Neuron (in vitro differentiated cells): ENCODE measurements around the gene SIT1.

Source experiments
- H2AFZ ChIP-seq: one replicate; pipeline ENCODE4 v1.6.1; 2013; ENCODE audit warnings: low read depth, mild to moderate bottlenecking, inconsistent platforms, low read length, moderate library complexity
- H3K27me3 ChIP-seq: one replicate; pipeline ENCODE4 v1.6.1; 2013; ENCODE audit warnings: low read length; ENCODE audit not compliant: insufficient read depth
- H3K36me3 ChIP-seq: one replicate; pipeline ENCODE4 v1.6.1; 2013; ENCODE audit warnings: low read length; ENCODE audit not compliant: insufficient read depth
- H3K4me1 ChIP-seq: one replicate; pipeline ENCODE4 v1.6.1; 2013; ENCODE audit warnings: low read length; ENCODE audit not compliant: insufficient read depth
- H3K4me3 ChIP-seq: 2 replicates; pipeline ENCODE4 v1.5.1; 2013; ENCODE audit warnings: mild to moderate bottlenecking, low read length, moderate library complexity
- H3K9me3 ChIP-seq: one replicate; pipeline ENCODE4 v1.6.1; 2013; ENCODE audit warnings: low read length

SIT1 gene

GRCh38 chr9:35662437-35662836 is 11.7 kb upstream of the SIT1 start:
- H3K27me3 ChIP-seq = no peaks in the 10 kb centered on the region
- no peak overlapping the region for H3K4me3 ChIP-seq
- H3K4me1 ChIP-seq = peaks cover 22% of the 10 kb centered on the region
- no peak overlapping the region for H2AFZ ChIP-seq
- no peaks in the 10 kb centered on the region for H3K9me3 ChIP-seq
- H3K36me3 ChIP-seq = peaks cover 26% of the 10 kb centered on the region

GRCh38 chr9:35661756-35662350 is 11.1 kb upstream of the SIT1 start:
- no peaks in the 10 kb centered on the region for H3K9me3 ChIP-seq
- no peak overlapping the region for H2AFZ ChIP-seq
- peaks cover 26% of the 10 kb centered on the region for H3K4me1 ChIP-seq
- no peak overlapping the region for H3K4me3 ChIP-seq
- no peaks in the 10 kb centered on the region for H3K27me3 ChIP-seq
- peaks cover 26% of the 10 kb centered on the region for H3K36me3 ChIP-seq

GRCh38 chr9:35660966-35661415 is 10.3 kb upstream of the SIT1 start:
- H3K9me3 ChIP-seq = no peaks in the 10 kb centered on the region
- H3K36me3 ChIP-seq = peaks cover 26% of the 10 kb centered on the region
- H2AFZ ChIP-seq = no peak overlapping the region
- H3K4me1 ChIP-seq = peaks cover 26% of the 10 kb centered on the region
- H3K4me3 ChIP-seq = no peak overlapping the region
- no peaks in the 10 kb centered on the region for H3K27me3 ChIP-seq

GRCh38 chr9:35659340-35659739 is 8.6 kb upstream of the SIT1 start:
- H3K27me3 ChIP-seq = no peaks in the 10 kb centered on the region
- peaks cover 26% of the 10 kb centered on the region for H3K36me3 ChIP-seq
- H3K4me1 ChIP-seq = peaks cover 21% of the 10 kb centered on the region
- no peak overlapping the region for H2AFZ ChIP-seq
- peak overlapping the region; percentile 86 for H3K4me3 ChIP-seq
- no peaks in the 10 kb centered on the region for H3K9me3 ChIP-seq

- Histone ChIP-seq H3K9me3 (no peaks in the 10 kb centered on the region), H3K36me3 (peaks cover 26% of the 10 kb centered on the region), H3K27me3 (no peaks in the 10 kb centered on the region), H2AFZ (peak overlapping the region; percentile 33), H3K4me3 (peak overlapping the region; percentile 86), H3K4me1 (peaks cover 17% of the 10 kb centered on the region)
Measured at GRCh38 chr9:35658968-35659220, 8.2 kb upstream of the SIT1 start.

- H3K9me3 ChIP-seq = no peaks in the 10 kb centered on the region
- H3K4me1 ChIP-seq = peaks cover 13% of the 10 kb centered on the region
- no peaks in the 10 kb centered on the region for H3K27me3 ChIP-seq
- H3K36me3 ChIP-seq = peaks cover 26% of the 10 kb centered on the region
- peak within 1 kb of the TSS; percentile 56 for H2AFZ ChIP-seq
- peak within 1 kb of the TSS; percentile 86 for H3K4me3 ChIP-seq
Measured at GRCh38 chr9:35658137-35658967, 7.6 kb upstream of the SIT1 start, which contains the start of gene CCDC107. CCDC107 (plus strand) TSS chr9:35658292; CDS start chr9:35658380, 88 bp downstream.

GRCh38 chr9:35657546-35658136 is 6.9 kb upstream of the SIT1 start, which contains the start of gene RMRP:
RMRP (minus strand) TSS chr9:35658019.
- Histone ChIP-seq H3K27me3 (no peaks in the 10 kb centered on the region), H3K9me3 (no peaks in the 10 kb centered on the region), H3K4me3 (peak within 1 kb of the TSS; percentile 86), H3K36me3 (peaks cover 21% of the 10 kb centered on the region), H3K4me1 (peaks cover 13% of the 10 kb centered on the region), H2AFZ (peak within 1 kb of the TSS; percentile 56)

- H2AFZ ChIP-seq = peak overlapping the region; percentile 56
- peaks cover 20% of the 10 kb centered on the region for H3K36me3 ChIP-seq
- H3K9me3 ChIP-seq = no peaks in the 10 kb centered on the region
- H3K27me3 ChIP-seq = no peaks in the 10 kb centered on the region
- peak overlapping the region; percentile 48 for H3K4me3 ChIP-seq
- H3K4me1 ChIP-seq = peaks cover 13% of the 10 kb centered on the region
Measured at GRCh38 chr9:35656831-35657545, 6.3 kb upstream of the SIT1 start.

GRCh38 chr9:35656348-35656747 is 5.6 kb upstream of the SIT1 start:
- H2AFZ ChIP-seq = no peak overlapping the region
- H3K27me3 ChIP-seq = no peaks in the 10 kb centered on the region
- H3K36me3 ChIP-seq = peaks cover 14% of the 10 kb centered on the region
- no peaks in the 10 kb centered on the region for H3K9me3 ChIP-seq
- H3K4me1 ChIP-seq = peaks cover 13% of the 10 kb centered on the region
- no peak overlapping the region for H3K4me3 ChIP-seq

GRCh38 chr9:35653611-35654010 is 2.9 kb upstream of the SIT1 start:
- Histone ChIP-seq H3K36me3 (no peaks in the 10 kb centered on the region), H3K4me3 (no peak overlapping the region), H3K9me3 (no peaks in the 10 kb centered on the region), H3K27me3 (no peaks in the 10 kb centered on the region), H2AFZ (no peak overlapping the region), H3K4me1 (peaks cover 4% of the 10 kb centered on the region)

- Histone ChIP-seq H3K27me3 (no peaks in the 10 kb centered on the region), H3K4me1 (peaks cover 4% of the 10 kb centered on the region), H3K36me3 (no peaks in the 10 kb centered on the region), H3K4me3 (no peak overlapping the region), H3K9me3 (no peaks in the 10 kb centered on the region), H2AFZ (no peak overlapping the region)
Measured at GRCh38 chr9:35652829-35653209, 2.1 kb upstream of the SIT1 start.

GRCh38 chr9:35651956-35652828 is 1.5 kb upstream of the SIT1 start:
- Histone ChIP-seq H3K4me3 (no peak overlapping the region), H3K36me3 (no peaks in the 10 kb centered on the region), H3K4me1 (peaks cover 7% of the 10 kb centered on the region), H3K9me3 (no peaks in the 10 kb centered on the region), H3K27me3 (no peaks in the 10 kb centered on the region), H2AFZ (no peak overlapping the region)
